WTC11 (cell line): ENCODE measurements around the gene TOMM6. TPM values are rescaled to one million over a fixed set of nuclear protein-coding genes. Genes with fewer than 3 reads are reported as not detected.
A peak's percentile ranks its signal among the peaks of the same experiment; 100 is the strongest.

Experiments
- ATAC-seq: fragments of 200-7000 bp; cut with Tn5 transposase; 2 replicates; pipeline ENCODE4 v1.10.0; 2021; ENCODE audit warnings: mild to moderate bottlenecking, moderate library complexity
- CTCF ChIA-PET: fragments of 300-600 bp; sonication (Branson Sonifier 250); formaldehyde crosslinking; loops from one replicate; lab custom pipeline; 2021; ENCODE audit warnings: antibody characterized with exemption; lab: Charles Lee
- POLR2A ChIA-PET: fragments of 350-600 bp; sonication (Branson Sonifier 250); formaldehyde crosslinking; loops from one replicate; lab custom pipeline; 2021; ENCODE audit warnings: antibody characterized with exemption; lab: Charles Lee
- DNase-seq: peaks from one replicate; pipeline ENCODE4 v3.0.0; 2021; ENCODE audit warnings: low spot score
- H3K27ac Mint-ChIP-seq: 2 replicates; pipeline ENCODE4 v1.8.0; 2021; ENCODE audit warnings: mixed read lengths
- H3K27me3 Mint-ChIP-seq: 2 replicates; pipeline ENCODE4 v1.8.0; 2021; ENCODE audit warnings: low read depth, mild to moderate bottlenecking, moderate library complexity, mixed read lengths
- H3K36me3 Mint-ChIP-seq: 2 replicates; pipeline ENCODE4 v1.8.0; 2021; ENCODE audit warnings: mixed read lengths
- H3K4me1 Mint-ChIP-seq: 2 replicates; pipeline ENCODE4 v1.8.0; 2022; ENCODE audit warnings: mixed read lengths
- H3K4me3 Mint-ChIP-seq: 2 replicates; pipeline ENCODE4 v1.8.0; 2021; ENCODE audit warnings: mild to moderate bottlenecking, moderate library complexity, mixed read lengths
- H3K9me3 Mint-ChIP-seq: 2 replicates; pipeline ENCODE4 v1.8.0; 2021; ENCODE audit warnings: mixed read lengths
- ATF1 ChIP-seq: sonication (generic); formaldehyde crosslinking; IDR thresholded peaks from 2 replicates; pipeline ENCODE4 v1.8.1; 2023; ENCODE audit warnings: mild to moderate bottlenecking, moderate library complexity, missing genetic modification reagents
- CTCF ChIP-seq: fragments of 200-600 bp; IDR thresholded peaks from 2 replicates; pipeline ENCODE4 v1.8.0; 2022; ENCODE audit warnings: antibody characterized with exemption
- E2F5 ChIP-seq: sonication (generic); formaldehyde crosslinking; IDR thresholded peaks from 2 replicates; pipeline ENCODE4 v1.8.1; 2022; ENCODE audit warnings: mild to moderate bottlenecking, moderate library complexity, missing genetic modification reagents
- EMX1 ChIP-seq: fragments of 250-450 bp; sonication (Bioruptor Pico); IDR thresholded peaks from 2 replicates; pipeline ENCODE4 v1.8.0; 2021; ENCODE audit warnings: mild to moderate bottlenecking
- FOXP4 ChIP-seq: sonication (generic); formaldehyde crosslinking; IDR thresholded peaks from 2 replicates; pipeline ENCODE4 v1.8.0; 2022; ENCODE audit warnings: mild to moderate bottlenecking, missing genetic modification reagents
- NFATC4 ChIP-seq: fragments of 250-450 bp; sonication (Bioruptor Pico); IDR thresholded peaks from 2 replicates; pipeline ENCODE4 v1.9.0; 2021; ENCODE audit warnings: mild to moderate bottlenecking
- PRDM15 ChIP-seq: sonication (generic); formaldehyde crosslinking; IDR thresholded peaks from 2 replicates; pipeline ENCODE4 v1.8.0; 2022; ENCODE audit warnings: missing genetic modification reagents
- STAT6 ChIP-seq: sonication (generic); formaldehyde crosslinking; conservative IDR thresholded peaks from 2 replicates; pipeline ENCODE4 v1.8.1; 2023; ENCODE audit warnings: mild to moderate bottlenecking, low read depth, missing genetic modification reagents, moderate library complexity
- ZNF423 ChIP-seq: fragments of 250-450 bp; sonication (Bioruptor Pico); IDR thresholded peaks from 2 replicates; pipeline ENCODE4 v2.1.2; 2022; ENCODE audit warnings: mild to moderate bottlenecking, moderate library complexity
- ZNF532 ChIP-seq: fragments of 250-450 bp; sonication (Bioruptor Pico); IDR thresholded peaks from 2 replicates; pipeline ENCODE4 v1.9.0; 2021; ENCODE audit warnings: mild to moderate bottlenecking, borderline replicate concordance
- total RNA-seq: library from RNA; stranded (reverse); gene quantifications from 3 replicates; pipeline ENCODE4 v1.2.3, GENCODE V29; 2021

Gene TOMM6
- total RNA-seq, 1 experiment from 2014 or later, result 233 TPM

- H3K36me3 Mint-ChIP-seq, result peaks cover 14% of the 10 kb centered on the region
- H3K4me1 Mint-ChIP-seq, result no peaks in the 10 kb centered on the region
- no peak overlapping the region for H3K27ac Mint-ChIP-seq
- ATAC-seq (no peak), DNase-seq (no peak)
- no peaks in the 10 kb centered on the region for H3K9me3 Mint-ChIP-seq
- CTCF ChIA-PET, result interaction anchor here (1.6 to 1.7 kb wide), 2 partner anchors 12 to 244 kb away, joined by 4 to 5 read pairs; partner anchors contain the start of gene TOMM6
- H3K4me3 Mint-ChIP-seq, result no peak overlapping the region
- no peaks in the 10 kb centered on the region for H3K27me3 Mint-ChIP-seq
- TF ChIP-seq E2F5, result no peak
- TF ChIP-seq PRDM15 (CRISPR knock-in tag), result no peak
- TF ChIP-seq, all 79 proteins: peak for 0
- POLR2A ChIA-PET, result no interaction called here
Measured at GRCh38 chr6:41799559-41799911, 12.0 kb downstream of the TOMM6 start.

GRCh38 chr6:41801380-41801779 is 13.9 kb downstream of the TOMM6 start:
- POLR2A ChIA-PET, result interaction anchor here (0.6 to 1.6 kb wide), 2 partner anchors 120 to 158 kb away, joined by 3 read pairs; partner anchors contain the start of genes BYSL and MED20

More at GRCh38 chr6:41801380-41801779, 13.9 kb downstream of the TOMM6 start:
- DNase-seq (no peak), ATAC-seq (peak; percentile 60)
- Mint-ChIP-seq H3K4me3 (no peak overlapping the region), H3K36me3 (peaks cover 7% of the 10 kb centered on the region), H3K9me3 (no peaks in the 10 kb centered on the region), H3K27ac (no peak overlapping the region), H3K4me1 (no peaks in the 10 kb centered on the region)
- CTCF ChIA-PET, result interaction anchor here (0.7 to 1.4 kb wide), 12 partner anchors 15 to 413 kb away, joined by 3 to 20 read pairs (median 4); partner anchors contain the start of genes BYSL, MED20, TAF8 and TOMM6
- TF ChIP-seq CTCF (no peak), STAT6 (CRISPR knock-in tag) (no peak), FOXP4 (CRISPR knock-in tag) (no peak), NFATC4 (CRISPR knock-in tag) (no peak), EMX1 (CRISPR knock-in tag) (no peak), ZNF532 (CRISPR knock-in tag) (no peak), ATF1 (CRISPR knock-in tag) (no peak), ZNF423 (CRISPR knock-in tag) (no peak)
- TF ChIP-seq, all 79 proteins: peak for 0
- no peaks in the 10 kb centered on the region for H3K27me3 Mint-ChIP-seq
